ENCODE measurements around the gene FIBP. TPM values are rescaled to one million over a fixed set of nuclear protein-coding genes. Genes with fewer than 3 reads are reported as not detected.

The FIBP gene
- total RNA-seq, 1 experiment from 2014 or later: 93.1 TPM

GRCh38 chr11:65885231-65885630 is 3.0 kb downstream of the FIBP start:
- ATAC-seq (no peak), DNase-seq (ENCODE audit: low spot score) (no peak)
- Mint-ChIP-seq H3K9me3 (no peaks in the 10 kb centered on the region), H3K27ac (no peak overlapping the region), H3K36me3 (peaks cover 42% of the 10 kb centered on the region), H3K27me3 (ENCODE audit: low read depth) (peaks cover 13% of the 10 kb centered on the region), H3K4me3 (no peak overlapping the region), H3K4me1 (peaks cover 29% of the 10 kb centered on the region)
- POLR2A ChIA-PET: interaction anchor here (1.2 to 2.2 kb wide), 3 partner anchors 15 to 34 kb away, joined by 4 to 16 read pairs (median 5); partner anchors contain the start of gene MUS81
- TF ChIP-seq FOXK1 (CRISPR knock-in tag; IDR thresholded peaks at IDR 0.05) (no peak), NR1H2 (CRISPR knock-in tag; IDR thresholded peaks at IDR 0.05) (no peak), OVOL2 (CRISPR knock-in tag; IDR thresholded peaks at IDR 0.05; ENCODE audit: borderline replicate concordance) (no peak), ZNF121 (CRISPR knock-in tag; IDR thresholded peaks at IDR 0.05) (no peak), FOXP4 (CRISPR knock-in tag; IDR thresholded peaks at IDR 0.05) (no peak), PRDM15 (CRISPR knock-in tag; IDR thresholded peaks at IDR 0.05) (no peak), ZNF671 (CRISPR knock-in tag; IDR thresholded peaks at IDR 0.05) (no peak), MYBL2 (CRISPR knock-in tag; IDR thresholded peaks at IDR 0.05) (no peak)
- TF ChIP-seq, protein P1, sequence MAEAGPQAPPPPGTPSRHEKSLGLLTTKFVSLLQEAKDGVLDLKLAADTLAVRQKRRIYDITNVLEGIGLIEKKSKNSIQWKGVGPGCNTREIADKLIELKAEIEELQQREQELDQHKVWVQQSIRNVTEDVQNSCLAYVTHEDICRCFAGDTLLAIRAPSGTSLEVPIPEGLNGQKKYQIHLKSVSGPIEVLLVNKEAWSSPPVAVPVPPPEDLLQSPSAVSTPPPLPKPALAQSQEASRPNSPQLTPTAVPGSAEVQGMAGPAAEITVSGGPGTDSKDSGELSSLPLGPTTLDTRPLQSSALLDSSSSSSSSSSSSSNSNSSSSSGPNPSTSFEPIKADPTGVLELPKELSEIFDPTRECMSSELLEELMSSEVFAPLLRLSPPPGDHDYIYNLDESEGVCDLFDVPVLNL (CRISPR knock-in tag; IDR thresholded peaks at IDR 0.05; ENCODE audit: borderline replicate concordance, low read depth): no peak
- TF ChIP-seq, protein P2, sequence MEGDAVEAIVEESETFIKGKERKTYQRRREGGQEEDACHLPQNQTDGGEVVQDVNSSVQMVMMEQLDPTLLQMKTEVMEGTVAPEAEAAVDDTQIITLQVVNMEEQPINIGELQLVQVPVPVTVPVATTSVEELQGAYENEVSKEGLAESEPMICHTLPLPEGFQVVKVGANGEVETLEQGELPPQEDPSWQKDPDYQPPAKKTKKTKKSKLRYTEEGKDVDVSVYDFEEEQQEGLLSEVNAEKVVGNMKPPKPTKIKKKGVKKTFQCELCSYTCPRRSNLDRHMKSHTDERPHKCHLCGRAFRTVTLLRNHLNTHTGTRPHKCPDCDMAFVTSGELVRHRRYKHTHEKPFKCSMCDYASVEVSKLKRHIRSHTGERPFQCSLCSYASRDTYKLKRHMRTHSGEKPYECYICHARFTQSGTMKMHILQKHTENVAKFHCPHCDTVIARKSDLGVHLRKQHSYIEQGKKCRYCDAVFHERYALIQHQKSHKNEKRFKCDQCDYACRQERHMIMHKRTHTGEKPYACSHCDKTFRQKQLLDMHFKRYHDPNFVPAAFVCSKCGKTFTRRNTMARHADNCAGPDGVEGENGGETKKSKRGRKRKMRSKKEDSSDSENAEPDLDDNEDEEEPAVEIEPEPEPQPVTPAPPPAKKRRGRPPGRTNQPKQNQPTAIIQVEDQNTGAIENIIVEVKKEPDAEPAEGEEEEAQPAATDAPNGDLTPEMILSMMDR (IDR thresholded peaks at IDR 0.05): no peak
- CTCF ChIA-PET: interaction anchor here (0.6 to 11.9 kb wide), 64 partner anchors 10 to 871 kb away, joined by 3 to 539 read pairs (median 6); partner anchors contain the start of genes AP5B1, ARL2, BANF1 and CFL1

DNA sequence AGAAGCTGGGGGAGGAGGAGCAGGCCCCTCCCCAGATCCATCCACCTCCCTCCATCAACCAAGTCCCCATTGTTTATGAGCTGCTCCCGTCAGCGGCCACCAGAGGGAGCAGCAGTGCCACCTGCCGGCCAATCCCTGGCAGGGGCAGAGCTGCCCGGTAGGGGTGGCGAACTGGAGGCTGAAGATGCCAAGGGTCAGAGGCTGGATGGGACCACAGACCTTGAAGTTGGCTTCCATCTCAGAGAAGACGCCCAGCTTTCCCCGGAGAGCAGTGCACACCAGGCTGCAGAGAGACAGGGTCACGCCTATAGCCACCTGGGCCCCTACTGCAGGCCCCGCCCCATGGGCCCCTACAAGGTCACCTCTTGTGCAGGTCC is 3.6 kb downstream of the FIBP start:
- H3K27ac Mint-ChIP-seq: no peak overlapping the region
- H3K36me3 Mint-ChIP-seq: peaks cover 42% of the 10 kb centered on the region
- H3K9me3 Mint-ChIP-seq: no peaks in the 10 kb centered on the region
- CTCF ChIA-PET: interaction anchor here (0.5 to 11.9 kb wide), 73 partner anchors 10 to 870 kb away, joined by 3 to 539 read pairs (median 5); partner anchors contain the start of genes AP5B1, ARL2, BANF1 and CFL1
- ATAC-seq: peak; percentile 32
- H3K4me1 Mint-ChIP-seq: peaks cover 24% of the 10 kb centered on the region
- DNase-seq (ENCODE audit: low spot score): peak; percentile 87
- H3K27me3 Mint-ChIP-seq (ENCODE audit: low read depth): peaks cover 8% of the 10 kb centered on the region
- POLR2A ChIA-PET: interaction anchor here (0.6 to 2.2 kb wide), 4 partner anchors 16 to 33 kb away, joined by 3 to 16 read pairs (median 4); partner anchors contain the start of genes CFL1 and MUS81
- no peak overlapping the region for H3K4me3 Mint-ChIP-seq
- TF ChIP-seq, protein P3, sequence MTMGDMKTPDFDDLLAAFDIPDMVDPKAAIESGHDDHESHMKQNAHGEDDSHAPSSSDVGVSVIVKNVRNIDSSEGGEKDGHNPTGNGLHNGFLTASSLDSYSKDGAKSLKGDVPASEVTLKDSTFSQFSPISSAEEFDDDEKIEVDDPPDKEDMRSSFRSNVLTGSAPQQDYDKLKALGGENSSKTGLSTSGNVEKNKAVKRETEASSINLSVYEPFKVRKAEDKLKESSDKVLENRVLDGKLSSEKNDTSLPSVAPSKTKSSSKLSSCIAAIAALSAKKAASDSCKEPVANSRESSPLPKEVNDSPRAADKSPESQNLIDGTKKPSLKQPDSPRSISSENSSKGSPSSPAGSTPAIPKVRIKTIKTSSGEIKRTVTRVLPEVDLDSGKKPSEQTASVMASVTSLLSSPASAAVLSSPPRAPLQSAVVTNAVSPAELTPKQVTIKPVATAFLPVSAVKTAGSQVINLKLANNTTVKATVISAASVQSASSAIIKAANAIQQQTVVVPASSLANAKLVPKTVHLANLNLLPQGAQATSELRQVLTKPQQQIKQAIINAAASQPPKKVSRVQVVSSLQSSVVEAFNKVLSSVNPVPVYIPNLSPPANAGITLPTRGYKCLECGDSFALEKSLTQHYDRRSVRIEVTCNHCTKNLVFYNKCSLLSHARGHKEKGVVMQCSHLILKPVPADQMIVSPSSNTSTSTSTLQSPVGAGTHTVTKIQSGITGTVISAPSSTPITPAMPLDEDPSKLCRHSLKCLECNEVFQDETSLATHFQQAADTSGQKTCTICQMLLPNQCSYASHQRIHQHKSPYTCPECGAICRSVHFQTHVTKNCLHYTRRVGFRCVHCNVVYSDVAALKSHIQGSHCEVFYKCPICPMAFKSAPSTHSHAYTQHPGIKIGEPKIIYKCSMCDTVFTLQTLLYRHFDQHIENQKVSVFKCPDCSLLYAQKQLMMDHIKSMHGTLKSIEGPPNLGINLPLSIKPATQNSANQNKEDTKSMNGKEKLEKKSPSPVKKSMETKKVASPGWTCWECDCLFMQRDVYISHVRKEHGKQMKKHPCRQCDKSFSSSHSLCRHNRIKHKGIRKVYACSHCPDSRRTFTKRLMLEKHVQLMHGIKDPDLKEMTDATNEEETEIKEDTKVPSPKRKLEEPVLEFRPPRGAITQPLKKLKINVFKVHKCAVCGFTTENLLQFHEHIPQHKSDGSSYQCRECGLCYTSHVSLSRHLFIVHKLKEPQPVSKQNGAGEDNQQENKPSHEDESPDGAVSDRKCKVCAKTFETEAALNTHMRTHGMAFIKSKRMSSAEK (CRISPR knock-in tag; IDR thresholded peaks at IDR 0.05; ENCODE audit: borderline replicate concordance): no peak
- TF ChIP-seq FOXJ3 (CRISPR knock-in tag; IDR thresholded peaks at IDR 0.05; ENCODE audit: borderline replicate concordance) (no peak), SP1 (CRISPR knock-in tag; conservative IDR thresholded peaks at IDR 0.05) (peak; percentile 68), JAZF1 (CRISPR knock-in tag; IDR thresholded peaks at IDR 0.05) (no peak), ZNF512 (CRISPR knock-in tag; IDR thresholded peaks at IDR 0.05; ENCODE audit: borderline replicate concordance) (0 out of 2 replicates have a peak, but pooled peaks have one; percentile 23), CREM (CRISPR knock-in tag; IDR thresholded peaks at IDR 0.05) (no peak), FOXK1 (CRISPR knock-in tag; IDR thresholded peaks at IDR 0.05) (peak; percentile 82), CDX4 (CRISPR knock-in tag; IDR thresholded peaks at IDR 0.05; ENCODE audit: borderline replicate concordance) (no peak), ETV6 (CRISPR knock-in tag; IDR thresholded peaks at IDR 0.05) (0 out of 2 replicates have a peak, but pooled peaks have one; percentile 8)
